ENCODE measurements around the gene MYOG. TPM values are rescaled to one million over a fixed set of nuclear protein-coding genes. Genes with fewer than 3 reads are reported as not detected.
A peak's percentile ranks its signal among the peaks of the same experiment; 100 is the strongest.

MYOG gene
- total RNA-seq, 2 donors from 2014 or later: not detected

GRCh38 chr1:203129501-203130231, 43.9 kb upstream of the MYOG start:
- Histone ChIP-seq H3K9ac (ENCODE audit: low read depth in 2 of 2, low read length in 2 of 2) (no peak overlapping the region), H3K36me3 (no peaks in the 10 kb centered on the region), H3K27me3 (peaks cover 19% of the 10 kb centered on the region), H3K4me3 (no peak overlapping the region), H3K27ac (no peak overlapping the region), H3K9me3 (no peaks in the 10 kb centered on the region), H3K4me1 (no peaks in the 10 kb centered on the region)
- TF ChIP-seq CTCF (IDR thresholded peaks at IDR 0.05): no peak
- no peak for DNase-seq
- intact Hi-C loops (cut with DNase I): no loop called here

GRCh38 chr1:203128716-203129500, 43.1 kb upstream of the MYOG start:
- Histone ChIP-seq H3K4me1 (no peaks in the 10 kb centered on the region), H3K36me3 (no peaks in the 10 kb centered on the region), H3K9ac (ENCODE audit: low read depth in 2 of 2, low read length in 2 of 2) (no peak overlapping the region), H3K27ac (no peak overlapping the region), H3K27me3 (peaks cover 19% of the 10 kb centered on the region), H3K9me3 (no peaks in the 10 kb centered on the region), H3K4me3 (peak overlapping the region; percentile 32)
- TF ChIP-seq CTCF (IDR thresholded peaks at IDR 0.05): no peak
- intact Hi-C loops (cut with DNase I): no loop called here
- DNase-seq: peak; percentile 13

GRCh38 chr1:203128431-203128715, 42.6 kb upstream of the MYOG start:
- H3K9me3 ChIP-seq: no peaks in the 10 kb centered on the region

GRCh38 chr1:203127666-203128430, 42.0 kb upstream of the MYOG start, which contains the start of gene ADORA1:
TSS of gene ADORA1 (plus strand) at chr1:203127726. CDS start at chr1:203128842, 1,116 bp downstream.
- no peaks in the 10 kb centered on the region for H3K36me3 ChIP-seq
- peak within 1 kb of the TSS; percentile 19 to 26 for H3K9ac ChIP-seq (ENCODE audit: low read depth in 2 of 2, low read length in 2 of 2)
- H3K27ac ChIP-seq: no peak within 1 kb of the TSS
- H3K4me3 ChIP-seq: peak within 1 kb of the TSS; percentile 32
- no peaks in the 10 kb centered on the region for H3K9me3 ChIP-seq
- TF ChIP-seq CTCF (IDR thresholded peaks at IDR 0.05): no peak
- intact Hi-C loops (cut with DNase I): no loop called here
- peak; percentile 65 for DNase-seq
- H3K27me3 ChIP-seq: peaks cover 19% of the 10 kb centered on the region
- no peaks in the 10 kb centered on the region for H3K4me1 ChIP-seq

More at GRCh38 chr1:203128431-203128715, 42.6 kb upstream of the MYOG start:
- no peaks in the 10 kb centered on the region for H3K4me1 ChIP-seq
- H3K9ac ChIP-seq (ENCODE audit: low read depth in 2 of 2, low read length in 2 of 2): no peak overlapping the region
- TF ChIP-seq CTCF (IDR thresholded peaks at IDR 0.05): no peak
- no peaks in the 10 kb centered on the region for H3K36me3 ChIP-seq
- H3K27me3 ChIP-seq: peaks cover 19% of the 10 kb centered on the region
- intact Hi-C loops (cut with DNase I): no loop called here
- DNase-seq: no peak
- peak overlapping the region; percentile 32 for H3K4me3 ChIP-seq
- no peak overlapping the region for H3K27ac ChIP-seq

- peak overlapping the region; percentile 32 for H3K4me3 ChIP-seq
- no peak for TF ChIP-seq CTCF (IDR thresholded peaks at IDR 0.05)
- no peak overlapping the region for H3K27ac ChIP-seq
- intact Hi-C loops (cut with DNase I): no loop called here
- H3K27me3 ChIP-seq: peaks cover 19% of the 10 kb centered on the region
- H3K36me3 ChIP-seq: no peaks in the 10 kb centered on the region
- H3K4me1 ChIP-seq: no peaks in the 10 kb centered on the region
- no peaks in the 10 kb centered on the region for H3K9me3 ChIP-seq
- peak overlapping the region in 1 of 2 donors; percentile 19 for H3K9ac ChIP-seq (ENCODE audit: low read depth in 2 of 2, low read length in 2 of 2)
- no peak for DNase-seq
Observed at GRCh38 chr1:203126866-203127665, 41.3 kb upstream of the MYOG start.
